NCI-H2081 (cell line): ENCODE data around the gene FRS3.
"Not testable (repeated sequence)": the region's sequence is repeated elsewhere in the genome, so short reads cannot be mapped to it uniquely, and the experiment has no call there.

Experiments
- DNase-seq, 2 experiments: peaks; one replicate each; lab custom pipeline; 2025; lab: John Stamatoyannopoulos, UW

The FRS3 gene, protein sequence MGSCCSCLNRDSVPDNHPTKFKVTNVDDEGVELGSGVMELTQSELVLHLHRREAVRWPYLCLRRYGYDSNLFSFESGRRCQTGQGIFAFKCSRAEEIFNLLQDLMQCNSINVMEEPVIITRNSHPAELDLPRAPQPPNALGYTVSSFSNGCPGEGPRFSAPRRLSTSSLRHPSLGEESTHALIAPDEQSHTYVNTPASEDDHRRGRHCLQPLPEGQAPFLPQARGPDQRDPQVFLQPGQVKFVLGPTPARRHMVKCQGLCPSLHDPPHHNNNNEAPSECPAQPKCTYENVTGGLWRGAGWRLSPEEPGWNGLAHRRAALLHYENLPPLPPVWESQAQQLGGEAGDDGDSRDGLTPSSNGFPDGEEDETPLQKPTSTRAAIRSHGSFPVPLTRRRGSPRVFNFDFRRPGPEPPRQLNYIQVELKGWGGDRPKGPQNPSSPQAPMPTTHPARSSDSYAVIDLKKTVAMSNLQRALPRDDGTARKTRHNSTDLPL

GRCh38 chr6:41779788-41780550 is at the start of gene FRS3:
FRS3 (minus strand) TSS chr6:41779900; CDS start chr6:41776987, 2,913 bp downstream.
- peak; percentile 90 to 93 for DNase-seq

DNA sequence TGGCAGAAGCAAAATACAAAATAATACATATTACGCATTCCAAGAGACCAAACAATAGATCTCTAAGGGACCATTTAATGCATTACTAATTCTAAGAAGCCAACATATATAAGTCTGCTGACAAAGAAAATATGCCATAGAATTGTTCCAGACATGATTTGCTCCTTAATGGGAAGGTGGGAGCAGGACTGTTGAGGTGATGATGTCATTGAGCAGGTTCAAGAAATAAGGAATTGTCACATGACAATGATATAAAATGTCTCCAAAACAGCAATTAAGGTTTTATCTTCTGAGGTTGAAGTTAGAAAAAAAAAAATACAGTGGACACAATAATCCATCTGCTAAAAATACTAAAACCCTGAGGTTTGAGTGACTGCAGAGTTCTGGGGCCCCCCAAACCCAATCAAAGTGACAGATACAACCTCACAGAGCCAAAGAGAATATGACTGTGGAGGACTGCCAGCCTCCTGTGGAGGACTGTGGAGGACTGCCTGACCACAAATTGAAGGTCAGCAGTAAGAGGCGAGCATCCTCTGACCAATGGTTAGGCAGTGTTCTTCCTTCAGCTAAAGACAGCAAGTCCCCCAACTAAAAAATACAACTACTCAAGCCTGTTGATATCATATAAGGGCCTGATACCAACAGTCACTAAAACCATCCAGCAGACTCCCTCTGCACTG is 46.8 kb upstream of the FRS3 start:
- no peak for DNase-seq

DNA sequence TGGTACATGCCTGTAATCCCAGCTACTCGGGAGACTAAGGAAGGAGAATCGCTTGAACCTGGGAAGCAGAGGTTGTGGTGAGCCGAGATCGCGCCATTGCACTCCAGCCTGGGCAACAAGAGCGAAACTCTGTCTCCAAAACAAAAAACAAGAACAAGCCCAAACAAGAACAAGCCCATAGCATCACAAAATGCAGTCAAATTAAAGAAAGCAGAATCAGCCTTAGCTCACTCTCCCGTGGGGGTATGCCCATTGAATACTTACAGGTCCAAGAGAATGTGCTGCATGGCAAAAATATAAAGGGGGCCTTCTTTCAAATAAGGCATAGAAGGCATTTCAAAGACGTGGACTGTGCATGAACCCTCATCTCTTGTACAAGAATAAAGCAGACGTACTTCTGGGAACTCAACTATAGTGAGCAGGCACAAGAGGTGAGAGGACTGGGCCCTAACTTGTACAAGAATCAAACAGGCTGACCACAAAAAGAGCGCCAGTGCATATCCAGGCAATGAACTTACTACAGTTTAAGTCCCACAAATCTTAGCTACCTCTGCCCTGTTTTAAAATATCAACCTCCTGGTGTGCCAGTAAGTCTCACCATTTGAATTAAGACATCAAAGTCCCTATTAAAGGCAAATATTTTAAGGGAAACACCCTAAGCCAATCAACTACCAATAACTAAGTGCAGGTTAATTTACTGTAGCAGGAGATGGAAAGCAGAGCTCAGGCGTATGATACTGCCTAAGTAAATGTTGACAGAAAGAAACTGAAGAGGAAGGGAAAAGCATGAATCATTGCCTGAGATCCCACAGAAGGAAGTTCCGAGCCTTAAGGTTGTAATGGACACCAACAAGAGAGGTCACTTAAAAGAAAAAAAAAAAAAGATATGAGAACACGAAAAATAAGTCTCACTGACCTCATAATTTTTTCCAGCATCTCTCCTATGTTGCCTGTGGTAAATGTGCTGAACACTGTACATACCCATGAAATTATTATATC is 45.2 kb upstream of the FRS3 start:
- DNase-seq, result no peak

DNA sequence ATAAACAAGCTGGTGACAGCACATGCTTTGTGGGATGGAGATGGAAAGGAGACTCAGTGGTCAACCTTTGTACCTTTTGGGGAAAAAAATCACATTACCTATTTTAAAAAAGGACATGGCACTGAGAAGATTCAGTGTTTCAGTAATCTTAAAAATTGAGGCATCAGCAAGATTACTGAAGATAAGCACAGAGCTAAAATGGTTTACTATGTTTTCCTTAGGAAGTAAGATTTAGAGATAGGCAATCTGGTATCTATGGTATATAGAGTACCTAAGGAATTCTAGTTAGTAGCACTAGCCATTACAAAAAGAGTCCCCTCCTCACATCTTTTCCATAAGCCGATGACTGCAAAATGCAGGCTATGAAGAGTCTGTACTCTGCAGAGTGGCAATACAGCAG is 43.5 kb upstream of the FRS3 start:
- DNase-seq, result no peak

- DNase-seq, result no peak
Measured at GRCh38 chr6:41822021-41822420, 42.3 kb upstream of the FRS3 start.

GRCh38 chr6:41821266-41821665 is 41.6 kb upstream of the FRS3 start:
- no peak for DNase-seq

- no peak for DNase-seq
Measured at GRCh38 chr6:41818271-41819054, 38.8 kb upstream of the FRS3 start.

GRCh38 chr6:41815587-41815986 is 35.9 kb upstream of the FRS3 start:
- no peak for DNase-seq

DNA sequence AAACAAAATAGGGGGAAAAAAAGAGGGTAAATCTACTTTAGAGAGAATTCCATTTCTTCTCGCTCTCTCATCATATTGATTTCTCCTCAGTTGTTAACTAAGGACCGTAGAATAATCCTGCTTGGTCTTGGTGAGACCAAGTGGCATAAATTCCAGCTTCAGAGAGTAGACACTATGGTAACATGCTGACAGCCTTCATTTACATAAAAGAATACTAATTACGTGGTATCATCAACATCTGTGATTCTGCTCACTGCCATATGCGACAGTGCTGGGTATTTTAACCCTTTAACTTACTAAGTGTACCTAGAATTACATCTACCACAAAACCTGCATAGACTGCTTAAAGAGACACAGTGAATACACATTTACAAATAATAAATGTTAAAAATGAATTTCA is 34.9 kb upstream of the FRS3 start:
- no peak for DNase-seq

GRCh38 chr6:41813956-41814355 is 34.3 kb upstream of the FRS3 start:
- DNase-seq, result no peak

DNA sequence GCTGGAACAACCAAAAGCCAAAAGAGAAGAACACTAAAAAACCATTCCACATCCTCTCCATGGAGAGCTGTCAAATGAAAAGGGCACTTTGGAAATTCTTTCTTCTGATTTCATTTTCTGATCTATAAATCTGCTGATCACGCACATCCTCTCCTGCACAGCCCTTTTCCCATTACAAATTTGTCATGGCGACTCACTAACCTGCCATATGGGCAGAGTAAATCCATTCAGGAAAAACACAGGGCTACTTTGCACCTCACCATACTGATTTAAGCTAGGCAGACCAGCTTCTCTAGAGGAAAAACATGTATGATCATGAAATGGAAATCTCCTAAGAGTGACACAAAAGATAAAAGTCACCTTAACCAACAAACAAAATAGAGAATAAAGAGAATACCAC is 33.8 kb upstream of the FRS3 start:
- no peak for DNase-seq

- DNase-seq, result not testable (repeated sequence)
Measured at GRCh38 chr6:41811946-41812345, 32.2 kb upstream of the FRS3 start.

DNA sequence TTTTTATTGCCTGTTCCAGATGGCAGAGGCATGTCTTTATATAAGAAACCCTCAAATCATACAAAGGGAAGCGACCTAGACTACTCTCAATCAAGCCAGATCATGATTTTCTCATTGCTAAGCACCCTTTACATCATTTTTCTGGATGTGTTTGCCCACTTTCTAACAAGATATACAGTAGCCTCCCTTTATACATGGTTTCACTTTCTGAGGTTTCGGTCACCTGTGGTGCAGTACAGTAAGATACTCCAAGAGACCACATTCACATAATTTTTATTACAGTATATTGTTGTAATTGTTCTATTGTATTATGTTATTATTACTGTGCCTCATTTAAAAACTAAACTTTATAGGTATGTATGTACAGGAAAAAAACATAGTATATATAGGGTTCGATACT is 31.4 kb upstream of the FRS3 start:
- no peak for DNase-seq

GRCh38 chr6:41805830-41806774 is 26.4 kb upstream of the FRS3 start:
- no peak for DNase-seq

DNA sequence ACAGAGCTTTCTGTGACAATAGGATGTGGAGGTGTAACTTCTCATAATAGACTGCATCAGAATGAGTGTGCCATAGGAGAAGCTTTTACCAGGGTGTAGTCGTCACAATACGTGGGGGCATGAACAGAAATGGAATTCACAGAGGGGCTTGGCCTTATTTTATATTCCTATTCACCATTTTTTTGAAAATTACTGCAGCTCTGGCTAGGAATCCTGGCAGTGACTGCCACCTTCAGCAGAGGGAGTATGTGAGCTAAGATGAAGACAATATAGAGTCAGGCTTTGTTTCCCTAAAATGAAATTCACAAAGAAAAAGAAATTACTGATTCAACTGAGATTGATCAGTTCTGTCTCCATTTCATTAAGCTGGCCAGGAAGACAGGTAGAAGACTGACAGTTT is 21.7 kb upstream of the FRS3 start:
- no peak for DNase-seq

DNA sequence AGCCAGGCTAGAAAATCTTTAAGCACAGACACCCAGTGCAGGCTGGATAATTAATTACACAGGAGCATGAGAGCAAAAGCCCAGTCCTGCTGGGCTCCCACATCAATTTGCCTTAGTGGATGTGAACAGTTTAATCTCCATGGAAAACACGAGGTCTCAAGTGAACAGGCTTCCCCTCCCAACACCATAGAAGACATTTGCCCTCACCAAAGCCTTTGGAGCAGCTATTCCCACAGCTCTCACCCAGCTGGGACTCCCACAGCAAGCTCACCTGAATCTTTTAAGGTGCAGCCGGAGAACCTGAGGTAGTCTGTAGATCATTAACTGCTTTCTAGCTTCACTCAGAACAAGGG is 19.8 kb upstream of the FRS3 start:
- no peak for DNase-seq

- no peak for DNase-seq
Measured at GRCh38 chr6:41798901-41799558, 19.3 kb upstream of the FRS3 start.

DNA sequence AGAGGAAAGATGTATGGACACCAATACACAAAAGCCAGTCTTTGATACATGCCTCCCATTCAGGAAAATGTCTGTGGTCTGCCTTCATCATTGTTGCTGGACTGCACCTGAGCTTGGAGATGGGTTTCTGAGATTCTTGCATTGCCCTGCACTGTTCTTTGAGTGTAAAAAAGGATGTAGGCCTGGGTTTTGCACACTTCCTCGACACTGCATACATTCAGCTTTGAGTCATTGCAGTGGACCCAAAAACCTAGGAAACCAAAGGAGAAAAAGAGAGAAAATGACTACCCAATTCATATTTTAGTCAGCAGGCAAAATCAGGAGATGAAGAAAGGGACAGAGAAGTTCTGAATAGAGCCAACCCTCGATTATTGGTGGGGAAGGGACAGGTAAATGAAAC is 16.8 kb upstream of the FRS3 start:
- no peak for DNase-seq

GRCh38 chr6:41791984-41792383 is 12.3 kb upstream of the FRS3 start:
- DNase-seq, result no peak
